Activated CD4-positive, alpha-beta T cell treated with anti-CD3 and anti-CD28 coated beads for 36 hours (primary cell): ENCODE results near the gene SECISBP2. TPM values are rescaled to one million over a fixed set of nuclear protein-coding genes. Genes with fewer than 3 reads are reported as not detected.
A peak's percentile ranks its signal among the peaks of the same experiment; 100 is the strongest.

Experiments used
- ATAC-seq: fragments of 200-7000 bp; cut with Tn5 transposase; one replicate; pipeline ENCODE4 v1.10.0; 2021; ENCODE audit warnings: mild to moderate bottlenecking, moderate library complexity
- CTCF ChIA-PET: fragments of 350-600 bp; sonication (Branson Sonifier 250); formaldehyde crosslinking; loops from one replicate; lab custom pipeline; 2021; ENCODE audit warnings: antibody characterized with exemption; lab: Charles Lee
- POLR2A ChIA-PET: fragments of 350-600 bp; sonication (Branson Sonifier 250); formaldehyde crosslinking; loops from one replicate; lab custom pipeline; 2021; ENCODE audit warnings: antibody characterized with exemption, inconsistent platforms; lab: Charles Lee
- DNase-seq: peaks from one replicate; pipeline ENCODE4 v3.0.0-alpha.2; 2020
- H3K27ac Mint-ChIP-seq: one replicate; pipeline ENCODE4 v1.8.0; 2021; ENCODE audit warnings: mixed read lengths
- H3K27me3 Mint-ChIP-seq: one replicate; pipeline ENCODE4 v1.8.0; 2021; ENCODE audit warnings: mixed read lengths
- H3K36me3 Mint-ChIP-seq: one replicate; pipeline ENCODE4 v1.8.0; 2021; ENCODE audit warnings: low read depth, mixed read lengths
- H3K4me1 Mint-ChIP-seq: one replicate; pipeline ENCODE4 v1.8.0; 2021; ENCODE audit warnings: mixed read lengths
- H3K4me3 Mint-ChIP-seq: one replicate; pipeline ENCODE4 v1.8.0; 2021; ENCODE audit warnings: mild to moderate bottlenecking, moderate library complexity, mixed read lengths
- H3K9me3 Mint-ChIP-seq: one replicate; pipeline ENCODE4 v1.8.0; 2021; ENCODE audit warnings: low read depth, mixed read lengths
- intact Hi-C, 2 experiments: fragments of 100-400 bp; cut with DNase I in 1 of 2; cut with micrococcal nuclease in 1 of 2; formaldehyde crosslinking; loops; one replicate each; pipeline versions ENCODE4 v1.14.2 to v1.15.1; 2022 to 2024; cut with DNase I, micrococcal nuclease
- total RNA-seq, 2 experiments: library from RNA; stranded (reverse); gene quantifications; one replicate each; pipeline ENCODE4 v1.2.3, GENCODE V29; 2021

Gene SECISBP2
- total RNA-seq, 2 experiments from 2014 or later: 38.6 to 49.9 TPM

DNA sequence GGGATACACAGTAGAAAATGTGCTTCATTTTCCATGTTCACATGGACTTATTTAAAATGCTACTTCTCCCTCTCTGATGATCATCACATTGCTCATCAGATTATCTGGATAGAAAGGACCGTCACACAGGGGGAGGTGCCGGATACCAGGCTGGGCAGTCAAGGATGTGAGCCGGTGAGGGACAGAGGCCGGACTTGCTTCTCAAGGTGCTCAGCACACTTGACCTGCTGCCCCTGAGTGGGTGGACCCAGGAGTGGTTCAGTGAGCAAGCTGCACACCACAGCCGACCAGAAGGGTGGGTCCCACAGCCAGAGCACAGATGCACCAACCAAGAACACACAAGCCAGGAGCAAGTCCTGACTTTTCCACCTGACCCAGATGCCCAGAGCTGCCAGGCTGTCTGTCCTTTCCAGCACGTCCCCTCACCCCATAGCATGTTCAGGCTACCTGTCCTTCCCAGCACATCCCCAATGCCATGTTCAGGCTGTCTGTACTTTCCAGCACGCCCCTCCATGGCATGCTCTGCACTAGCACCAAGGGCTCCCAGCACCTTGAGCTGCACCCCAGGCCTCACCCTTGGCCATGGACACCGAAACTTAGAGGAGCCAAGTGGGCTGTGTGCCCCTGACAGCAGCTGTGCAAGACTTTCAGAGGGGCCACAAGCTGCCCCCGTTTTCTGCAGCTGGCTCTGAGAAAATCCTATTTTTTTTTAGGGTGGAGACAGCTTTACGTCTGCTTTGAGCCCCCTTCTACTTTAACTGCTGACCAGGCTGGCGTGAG lies 77.8 kb downstream of the SECISBP2 start:
- Mint-ChIP-seq H3K4me3 (no peak overlapping the region), H3K9me3 (no peaks in the 10 kb centered on the region), H3K27me3 (no peaks in the 10 kb centered on the region), H3K4me1 (peaks cover 1% of the 10 kb centered on the region), H3K27ac (no peak overlapping the region), H3K36me3 (peaks cover 76% of the 10 kb centered on the region)
- intact Hi-C loops: no loop called here
- DNase-seq: no peak
- POLR2A ChIA-PET: interaction anchor here (0.7 kb wide), 1 partner anchor 146 kb away, joined by 4 read pairs; no protein-coding TSS in a partner anchor
- ATAC-seq: no peak
- CTCF ChIA-PET: interaction anchor here (0.6 to 0.7 kb wide), 3 partner anchors 130 to 154 kb away, joined by 3 read pairs; no protein-coding TSS in a partner anchor

GRCh38 chr9:89397471-89397870 lies 79.2 kb downstream of the SECISBP2 start:
- no peak overlapping the region for H3K4me3 Mint-ChIP-seq
- ATAC-seq (no peak), DNase-seq (no peak)
- H3K9me3 Mint-ChIP-seq: no peaks in the 10 kb centered on the region
- H3K27me3 Mint-ChIP-seq: no peaks in the 10 kb centered on the region
- intact Hi-C loops: no loop called here
- H3K36me3 Mint-ChIP-seq: peaks cover 77% of the 10 kb centered on the region
- H3K4me1 Mint-ChIP-seq: peaks cover 5% of the 10 kb centered on the region
- POLR2A ChIA-PET: no interaction called here
- CTCF ChIA-PET: no interaction called here
- peak overlapping the region; percentile 52 for H3K27ac Mint-ChIP-seq

GRCh38 chr9:89398621-89399020 lies 80.3 kb downstream of the SECISBP2 start:
- intact Hi-C loops: no loop called here
- no peak overlapping the region for H3K27ac Mint-ChIP-seq
- H3K4me3 Mint-ChIP-seq: no peak overlapping the region

DNA sequence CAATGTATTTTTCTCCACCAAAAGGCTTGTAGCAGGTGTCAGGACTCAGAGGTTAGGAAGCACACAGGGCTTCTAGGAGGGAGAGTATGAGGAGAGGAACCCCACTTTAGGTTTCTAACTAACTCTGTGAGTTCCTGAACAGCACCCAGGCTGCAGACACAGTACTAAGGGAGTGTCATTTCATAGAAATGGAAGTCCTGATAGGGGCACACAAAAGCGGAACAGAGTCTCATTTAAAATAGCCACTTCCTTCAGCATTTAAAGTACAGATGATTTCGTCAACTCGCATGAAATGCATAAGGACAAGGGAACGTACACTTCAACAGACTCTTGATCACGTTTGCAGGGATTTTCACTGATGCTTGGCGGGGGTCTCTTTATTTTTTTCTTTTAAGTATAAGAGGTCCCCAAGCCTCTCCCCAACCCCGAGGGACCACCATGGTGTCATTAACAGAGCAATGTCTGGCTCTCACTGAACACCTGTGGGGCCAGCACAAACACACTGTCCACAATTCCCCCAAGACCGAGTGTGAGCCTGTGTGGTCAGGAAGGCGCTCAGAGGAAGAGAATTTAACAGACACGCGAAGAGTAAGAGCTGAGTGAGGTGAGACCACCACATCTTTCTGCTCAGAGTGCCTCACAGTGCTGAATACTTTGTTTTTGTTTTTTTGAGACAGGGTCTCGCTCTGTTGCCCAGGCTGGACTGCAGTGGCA lies 82.3 kb downstream of the SECISBP2 start:
- Mint-ChIP-seq H3K9me3 (no peaks in the 10 kb centered on the region), H3K4me1 (peaks cover 18% of the 10 kb centered on the region), H3K27ac (peak overlapping the region; percentile 63), H3K4me3 (no peak overlapping the region), H3K36me3 (peaks cover 77% of the 10 kb centered on the region), H3K27me3 (no peaks in the 10 kb centered on the region)
- CTCF ChIA-PET: interaction anchor here (1.4 kb wide), 1 partner anchor 28 kb away, joined by 3 read pairs; no protein-coding TSS in a partner anchor
- no peak for ATAC-seq
- DNase-seq: no peak
- intact Hi-C loops: no loop called here
- POLR2A ChIA-PET: no interaction called here

More at GRCh38 chr9:89398621-89399020, 80.3 kb downstream of the SECISBP2 start:
- Mint-ChIP-seq H3K36me3 (peaks cover 77% of the 10 kb centered on the region), H3K9me3 (no peaks in the 10 kb centered on the region), H3K4me1 (peaks cover 5% of the 10 kb centered on the region), H3K27me3 (no peaks in the 10 kb centered on the region)
- ChIA-PET CTCF (interaction anchor here (1.1 kb wide), 2 partner anchors 12 to 15 kb away, joined by 3 to 5 read pairs; no protein-coding TSS in a partner anchor), POLR2A (no interaction called here)
- ATAC-seq (no peak), DNase-seq (no peak)

DNA sequence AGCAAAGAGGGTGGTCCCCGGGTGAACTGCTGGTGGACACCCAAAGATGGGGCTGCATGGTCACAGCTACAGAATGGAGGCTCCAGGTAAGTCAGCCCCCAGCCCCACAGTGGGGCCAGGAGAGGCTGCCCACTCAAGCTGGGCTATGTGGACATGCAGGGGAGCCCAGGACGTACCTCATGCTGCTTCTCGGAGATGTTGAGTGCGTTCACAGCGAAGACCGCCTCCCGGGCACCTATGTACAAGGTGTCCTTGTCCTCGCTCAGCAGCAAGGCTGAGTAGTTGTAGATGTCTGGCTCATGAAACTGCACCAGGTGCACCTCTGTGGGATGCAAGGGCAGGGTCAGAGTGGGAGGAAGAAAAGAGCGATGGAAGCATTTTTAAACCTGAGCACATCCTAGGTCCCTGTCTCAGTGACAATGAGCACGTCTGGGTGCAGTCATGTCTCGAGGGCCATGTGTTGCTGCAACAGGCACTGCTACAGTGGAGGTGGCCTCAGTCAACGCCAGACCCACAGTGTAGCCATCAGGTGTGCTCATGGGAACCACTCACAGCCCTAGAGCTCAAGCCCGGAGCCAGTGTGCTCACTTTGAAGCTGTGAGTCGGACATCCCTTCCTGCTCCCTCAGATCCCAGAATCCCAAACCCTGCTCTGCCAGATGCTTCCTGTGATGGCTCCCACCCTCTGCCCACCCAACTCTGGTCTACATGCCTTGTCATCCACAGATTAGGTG lies 84.6 kb downstream of the SECISBP2 start:
- H3K9me3 Mint-ChIP-seq: no peaks in the 10 kb centered on the region
- ATAC-seq (no peak), DNase-seq (no peak)
- intact Hi-C loops: no loop called here
- H3K4me3 Mint-ChIP-seq: no peak overlapping the region
- peaks cover 38% of the 10 kb centered on the region for H3K4me1 Mint-ChIP-seq
- CTCF ChIA-PET: interaction anchor here (0.6 to 1.3 kb wide), 4 partner anchors 9 to 146 kb away, joined by 3 to 4 read pairs (median 3); no protein-coding TSS in a partner anchor
- H3K27ac Mint-ChIP-seq: no peak overlapping the region
- H3K36me3 Mint-ChIP-seq: peaks cover 80% of the 10 kb centered on the region
- no peaks in the 10 kb centered on the region for H3K27me3 Mint-ChIP-seq
- POLR2A ChIA-PET: no interaction called here

GRCh38 chr9:89404074-89404473 lies 85.8 kb downstream of the SECISBP2 start:
- Mint-ChIP-seq H3K36me3 (peaks cover 84% of the 10 kb centered on the region), H3K4me1 (peaks cover 48% of the 10 kb centered on the region), H3K27me3 (no peaks in the 10 kb centered on the region), H3K4me3 (no peak overlapping the region), H3K27ac (peak overlapping the region; percentile 59), H3K9me3 (no peaks in the 10 kb centered on the region)
- no peak for ATAC-seq
- CTCF ChIA-PET: interaction anchor here (0.6 to 1.3 kb wide), 5 partner anchors 10 to 145 kb away, joined by 3 to 6 read pairs (median 3); no protein-coding TSS in a partner anchor
- intact Hi-C loops: no loop called here
- POLR2A ChIA-PET: interaction anchor here (0.6 kb wide), 2 partner anchors 18 to 163 kb away, joined by 3 read pairs; no protein-coding TSS in a partner anchor
- DNase-seq: no peak

GRCh38 chr9:89405826-89406225 lies 87.5 kb downstream of the SECISBP2 start:
- peaks cover 66% of the 10 kb centered on the region for H3K4me1 Mint-ChIP-seq
- H3K27ac Mint-ChIP-seq: peak overlapping the region; percentile 83
- peaks cover under 1% of the 10 kb centered on the region for H3K9me3 Mint-ChIP-seq
- ATAC-seq (no peak), DNase-seq (no peak)
- no peaks in the 10 kb centered on the region for H3K27me3 Mint-ChIP-seq
- intact Hi-C loops: no loop called here
- POLR2A ChIA-PET: no interaction called here
- CTCF ChIA-PET: interaction anchor here (0.6 to 3.4 kb wide), 4 partner anchors 14 to 1651 kb away, joined by 4 to 15 read pairs (median 5); no protein-coding TSS in a partner anchor
- no peak overlapping the region for H3K4me3 Mint-ChIP-seq
- peaks cover 85% of the 10 kb centered on the region for H3K36me3 Mint-ChIP-seq

DNA sequence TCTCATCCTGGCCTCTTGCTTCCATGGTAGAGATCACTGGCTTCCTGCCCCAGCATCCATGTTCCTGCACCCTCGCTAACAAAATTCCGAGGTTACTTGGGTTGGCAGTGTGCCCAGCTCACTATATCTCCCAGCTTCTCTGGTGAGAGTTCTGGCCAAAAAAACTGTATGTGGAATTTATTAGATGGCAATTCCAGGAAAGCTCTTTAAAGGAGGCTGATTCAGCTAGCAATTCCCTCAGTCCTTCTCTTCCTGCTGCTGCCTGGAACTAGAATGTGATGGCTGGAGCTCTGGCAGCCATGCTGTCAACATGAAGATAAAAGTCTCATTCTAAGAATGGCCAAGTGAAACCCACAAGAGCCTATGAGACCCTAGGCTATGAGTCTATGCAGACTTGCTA lies 88.8 kb downstream of the SECISBP2 start:
- H3K9me3 Mint-ChIP-seq: peaks cover 7% of the 10 kb centered on the region
- peaks cover 85% of the 10 kb centered on the region for H3K36me3 Mint-ChIP-seq
- H3K27me3 Mint-ChIP-seq: no peaks in the 10 kb centered on the region
- H3K27ac Mint-ChIP-seq: peak overlapping the region; percentile 83
- intact Hi-C loops: no loop called here
- peaks cover 73% of the 10 kb centered on the region for H3K4me1 Mint-ChIP-seq
- no peak overlapping the region for H3K4me3 Mint-ChIP-seq
- ChIA-PET POLR2A (no interaction called here), CTCF (interaction anchor here (1.0 to 3.4 kb wide), 5 partner anchors 13 to 142 kb away, joined by 3 to 15 read pairs (median 4); no protein-coding TSS in a partner anchor)
- DNase-seq (no peak), ATAC-seq (no peak)

DNA sequence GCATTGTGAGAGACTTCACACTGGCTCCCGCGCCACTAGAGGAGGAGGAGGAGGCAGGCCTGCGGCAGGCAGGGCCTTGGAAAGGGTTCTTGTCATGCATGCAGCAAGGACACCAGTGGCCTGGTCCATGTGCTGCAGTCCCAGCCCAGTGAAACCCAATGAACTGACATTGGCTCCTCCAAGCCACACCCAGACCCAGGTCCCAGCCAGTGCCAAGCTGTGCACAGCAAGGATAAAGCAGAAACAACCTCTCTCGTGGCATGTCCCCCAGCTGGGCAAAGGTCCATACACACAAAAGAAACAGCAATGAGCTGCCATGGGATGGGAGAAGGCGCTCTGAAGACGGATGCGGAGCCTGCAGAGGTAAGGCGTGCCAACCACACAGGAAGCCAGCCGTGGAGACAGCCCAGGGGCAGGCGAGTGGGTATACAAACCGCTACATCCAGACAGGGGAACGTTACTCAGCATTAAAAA lies 90.4 kb downstream of the SECISBP2 start:
- Mint-ChIP-seq H3K36me3 (peaks cover 85% of the 10 kb centered on the region), H3K27me3 (no peaks in the 10 kb centered on the region), H3K27ac (peak overlapping the region; percentile 92), H3K9me3 (peaks cover 7% of the 10 kb centered on the region), H3K4me3 (peak overlapping the region; percentile 50), H3K4me1 (peaks cover 87% of the 10 kb centered on the region)
- CTCF ChIA-PET: interaction anchor here (0.6 to 3.4 kb wide), 6 partner anchors 9 to 140 kb away, joined by 3 to 15 read pairs (median 3); no protein-coding TSS in a partner anchor
- ATAC-seq: peak; percentile 40
- POLR2A ChIA-PET: interaction anchor here (0.6 kb wide), 1 partner anchor 51 kb away, joined by 3 read pairs; no protein-coding TSS in a partner anchor
- DNase-seq: peak; percentile 74
- intact Hi-C loops: no loop called here
